ES-I3 (cell line): ENCODE data around the gene CTNNA2.

ENCODE experiments used
- H3K36me3 ChIP-seq: 2 replicates; pipeline ENCODE4 v1.6.1; 2013; ENCODE audit warnings: mild to moderate bottlenecking, low read length, control low read depth, moderate library complexity; ENCODE audit not compliant: insufficient read depth
- H3K4me1 ChIP-seq: 2 replicates; pipeline ENCODE4 v1.6.1; 2013; ENCODE audit warnings: mild to moderate bottlenecking, control low read depth, low read length; ENCODE audit not compliant: insufficient read depth
- H3K9ac ChIP-seq: 2 replicates; pipeline ENCODE4 v1.6.1; 2013; ENCODE audit warnings: low read depth, mild to moderate bottlenecking, low read length, moderate library complexity
- H3K9me3 ChIP-seq: 2 replicates; pipeline ENCODE4 v1.6.1; 2013; ENCODE audit warnings: mild to moderate bottlenecking, low read length, moderate library complexity; ENCODE audit not compliant: control insufficient read depth, insufficient read depth

CTNNA2 gene

DNA sequence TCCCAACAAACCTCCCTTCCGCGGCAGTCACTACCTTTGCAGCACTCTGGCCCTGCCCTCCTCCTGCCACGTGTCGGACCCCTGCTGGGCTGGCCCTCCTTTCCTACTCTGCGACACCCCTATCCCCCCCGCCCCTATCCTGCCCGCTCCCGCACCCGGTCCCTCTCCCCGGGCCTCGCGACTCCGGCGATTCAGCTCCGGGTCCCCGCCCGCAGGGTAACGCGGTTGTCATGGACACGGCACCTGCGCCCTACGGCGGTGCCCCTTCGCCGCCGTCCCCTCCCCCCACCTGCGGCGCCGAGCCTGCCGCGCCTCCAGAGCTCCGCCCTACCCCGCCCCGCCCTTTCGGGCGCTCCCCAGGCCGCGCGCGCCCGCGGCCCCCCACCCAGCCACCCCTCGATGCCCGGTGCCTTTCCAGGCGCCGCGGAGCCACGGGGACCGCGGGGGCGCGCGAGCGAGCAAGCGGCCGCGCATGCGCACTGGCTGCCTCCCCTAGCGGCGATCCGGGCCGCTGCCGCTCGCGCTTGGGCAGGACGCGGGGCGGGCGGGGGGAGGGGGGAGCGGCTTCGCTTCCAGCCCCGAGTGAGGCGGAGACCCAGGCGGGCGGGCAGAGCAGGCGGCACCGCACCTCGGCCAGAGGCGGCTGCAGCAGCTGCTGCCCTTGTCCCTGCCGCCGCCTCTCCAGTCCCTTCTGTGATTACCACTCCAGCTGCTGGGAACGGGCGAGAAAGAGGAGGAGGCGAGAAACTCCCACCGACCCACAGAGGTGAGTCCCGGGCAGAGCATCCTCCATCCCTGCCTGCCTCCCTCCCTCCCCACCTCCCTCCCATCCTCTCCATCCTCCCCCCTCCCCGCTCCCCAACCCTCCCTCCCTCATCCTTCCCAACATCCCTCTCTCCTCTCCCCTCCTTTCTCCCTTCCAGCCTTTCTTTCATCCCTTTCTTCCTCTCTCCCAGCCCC is at the start of gene CTNNA2:
CTNNA2 (plus strand) TSS at position 610 of the 960 bp plus-strand sequence.
- Histone ChIP-seq H3K9ac (peak within 1 kb of the TSS; percentile 42; the same call in 1 of the 2 replicates), H3K36me3 (no peaks in the 10 kb centered on the region), H3K9me3 (no peaks in the 10 kb centered on the region), H3K4me1 (no peaks in the 10 kb centered on the region)

GRCh38 chr2:79487399-79487798 is 25.5 kb upstream of the CTNNA2 start:
- H3K4me1 ChIP-seq, result no peaks in the 10 kb centered on the region
- no peaks in the 10 kb centered on the region for H3K9me3 ChIP-seq
- no peaks in the 10 kb centered on the region for H3K36me3 ChIP-seq
- no peak overlapping the region for H3K9ac ChIP-seq

GRCh38 chr2:79511320-79511951 is 1.4 kb upstream of the CTNNA2 start:
- no peaks in the 10 kb centered on the region for H3K36me3 ChIP-seq
- no peaks in the 10 kb centered on the region for H3K9me3 ChIP-seq
- no peaks in the 10 kb centered on the region for H3K4me1 ChIP-seq
- H3K9ac ChIP-seq, result peak overlapping the region; percentile 41; the same call in 1 of the 2 replicates

DNA sequence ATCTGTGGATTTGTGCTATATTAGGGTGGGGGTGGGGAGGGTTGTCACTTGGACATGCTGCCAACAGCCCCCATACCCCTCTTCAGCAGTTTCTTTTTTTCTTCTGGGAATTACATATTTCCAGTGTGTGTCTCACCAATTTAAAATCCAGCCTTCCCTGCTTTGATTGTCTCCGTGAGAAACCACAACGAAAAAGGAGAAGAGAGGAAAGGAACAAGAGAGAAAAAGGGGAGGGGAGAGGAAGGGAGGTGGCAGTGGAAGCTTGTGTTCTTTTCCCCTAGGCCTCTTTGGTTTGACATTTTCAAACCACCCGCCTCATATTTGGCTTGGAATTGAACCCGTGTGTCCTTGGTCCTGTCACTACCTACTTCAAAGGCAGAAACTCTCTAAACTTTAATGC is 860 bp downstream of the CTNNA2 start:
- Histone ChIP-seq H3K9me3 (no peaks in the 10 kb centered on the region), H3K4me1 (no peaks in the 10 kb centered on the region), H3K36me3 (no peaks in the 10 kb centered on the region), H3K9ac (peak overlapping the region; percentile 42; the same call in 1 of the 2 replicates)

GRCh38 chr2:79529636-79530035 is 16.8 kb downstream of the CTNNA2 start:
- Histone ChIP-seq H3K36me3 (no peaks in the 10 kb centered on the region), H3K9ac (no peak overlapping the region), H3K9me3 (no peaks in the 10 kb centered on the region), H3K4me1 (no peaks in the 10 kb centered on the region)

DNA sequence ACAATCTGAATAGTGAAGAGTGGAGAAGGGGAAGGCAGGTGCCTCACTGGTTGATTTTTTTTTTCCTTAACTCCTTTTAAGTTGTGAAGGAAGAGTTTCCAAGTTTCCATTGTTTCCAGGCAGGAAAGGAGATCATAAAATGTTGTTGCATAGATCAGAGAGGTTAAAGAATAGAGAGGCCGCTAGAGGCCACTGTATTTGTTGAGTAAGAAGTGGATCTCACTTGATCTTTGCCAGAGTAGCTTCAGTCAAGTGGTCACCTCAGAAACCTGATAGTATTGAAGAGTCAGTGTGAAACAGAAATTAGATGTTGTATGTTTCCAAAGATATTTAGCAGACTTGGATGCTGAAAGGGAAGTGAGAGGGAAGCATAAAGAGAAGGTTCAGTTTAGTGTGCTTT is 17.6 kb downstream of the CTNNA2 start:
- Histone ChIP-seq H3K36me3 (no peaks in the 10 kb centered on the region), H3K4me1 (no peaks in the 10 kb centered on the region), H3K9ac (no peak overlapping the region)

DNA sequence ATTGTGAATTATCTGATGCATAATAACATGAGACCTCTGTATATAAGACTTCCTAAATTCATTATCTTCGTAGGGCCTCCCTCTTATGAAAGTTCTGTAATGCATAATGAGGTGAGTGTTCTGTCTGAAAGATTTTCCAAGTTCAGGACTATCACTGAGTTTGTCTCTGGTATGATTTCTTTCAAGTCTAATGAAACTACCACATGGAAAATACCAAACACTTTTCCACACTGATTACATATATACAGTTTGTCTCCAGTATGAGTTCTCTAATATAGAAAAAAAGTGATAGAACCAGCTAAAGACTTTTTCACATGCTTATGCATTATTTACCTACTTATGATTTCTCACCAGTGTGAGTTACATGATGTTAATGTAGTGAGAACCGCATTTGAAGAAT is 34.7 kb downstream of the CTNNA2 start:
- Histone ChIP-seq H3K9ac (no peak overlapping the region), H3K9me3 (peaks cover 19% of the 10 kb centered on the region), H3K4me1 (no peaks in the 10 kb centered on the region), H3K36me3 (no peaks in the 10 kb centered on the region; the same call in 1 of the 2 replicates)

More for the DNA sequence above, 17.6 kb downstream of the CTNNA2 start:
- H3K9me3 ChIP-seq, result no peaks in the 10 kb centered on the region

DNA sequence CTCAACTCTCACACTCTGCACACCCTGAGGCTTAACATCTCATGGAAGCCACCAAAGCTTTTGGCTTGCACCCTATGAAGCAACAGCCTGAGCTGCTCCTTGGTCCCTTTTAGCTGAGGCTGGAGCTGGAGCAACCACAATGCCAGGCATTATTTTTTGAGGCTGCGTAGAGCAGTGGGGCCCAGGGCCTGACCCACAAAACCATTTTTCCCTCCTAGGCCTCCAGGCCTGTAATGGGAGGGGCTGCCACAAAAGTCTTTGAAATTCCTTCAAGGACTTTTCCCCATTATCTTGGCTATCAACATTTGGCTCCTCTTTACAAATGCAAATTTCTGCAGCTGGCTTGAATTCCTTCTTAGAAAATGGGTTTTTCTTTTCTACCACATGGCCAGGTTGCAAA is 39.8 kb downstream of the CTNNA2 start:
- H3K9me3 ChIP-seq, result peaks cover 21% of the 10 kb centered on the region
- H3K4me1 ChIP-seq, result no peaks in the 10 kb centered on the region; the same call in 1 of the 2 replicates
- H3K36me3 ChIP-seq, result no peaks in the 10 kb centered on the region; the same call in 1 of the 2 replicates
- H3K9ac ChIP-seq, result no peak overlapping the region

DNA sequence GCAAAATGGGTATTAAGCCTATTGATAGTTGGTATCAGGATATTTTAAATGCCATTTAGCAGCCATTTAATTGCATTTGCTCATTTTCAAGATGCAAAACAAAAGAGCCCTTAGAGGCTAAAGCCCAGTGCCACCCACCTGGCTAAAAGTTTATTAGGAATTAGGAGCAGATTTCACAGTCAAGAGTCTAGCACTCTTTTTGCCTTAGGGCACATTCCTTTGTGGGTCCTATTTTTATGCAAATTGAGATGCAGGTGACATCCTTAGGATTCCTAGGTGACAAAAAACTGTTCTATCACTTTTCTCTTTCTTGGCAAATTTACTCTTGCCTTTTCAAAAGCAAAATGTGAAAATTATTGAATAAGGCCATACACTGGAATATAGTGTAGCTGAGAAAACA is 42.0 kb downstream of the CTNNA2 start:
- Histone ChIP-seq H3K9ac (no peak overlapping the region), H3K36me3 (no peaks in the 10 kb centered on the region; the same call in 1 of the 2 replicates), H3K9me3 (peaks cover 16% of the 10 kb centered on the region), H3K4me1 (no peaks in the 10 kb centered on the region; the same call in 1 of the 2 replicates)

DNA sequence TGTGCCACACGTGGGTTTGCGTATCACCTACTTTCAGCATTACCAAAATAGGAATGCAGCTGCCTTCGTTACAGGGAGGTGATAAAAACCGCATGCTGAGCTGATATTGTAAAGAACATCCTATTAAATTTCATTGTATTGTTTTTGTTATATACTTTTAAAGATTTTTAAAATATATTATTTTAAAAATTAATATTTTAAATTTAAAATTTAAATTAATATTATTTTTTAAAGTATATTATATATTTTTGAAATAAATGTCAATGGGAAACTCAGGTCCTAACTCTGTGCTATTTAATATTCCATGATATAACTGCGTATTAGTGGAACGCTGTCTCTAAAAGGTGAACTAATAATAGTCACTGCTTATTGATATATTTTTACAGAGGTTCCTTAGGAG is 51.2 kb downstream of the CTNNA2 start:
- Histone ChIP-seq H3K36me3 (no peaks in the 10 kb centered on the region), H3K9ac (no peak overlapping the region), H3K4me1 (no peaks in the 10 kb centered on the region), H3K9me3 (no peaks in the 10 kb centered on the region)

DNA sequence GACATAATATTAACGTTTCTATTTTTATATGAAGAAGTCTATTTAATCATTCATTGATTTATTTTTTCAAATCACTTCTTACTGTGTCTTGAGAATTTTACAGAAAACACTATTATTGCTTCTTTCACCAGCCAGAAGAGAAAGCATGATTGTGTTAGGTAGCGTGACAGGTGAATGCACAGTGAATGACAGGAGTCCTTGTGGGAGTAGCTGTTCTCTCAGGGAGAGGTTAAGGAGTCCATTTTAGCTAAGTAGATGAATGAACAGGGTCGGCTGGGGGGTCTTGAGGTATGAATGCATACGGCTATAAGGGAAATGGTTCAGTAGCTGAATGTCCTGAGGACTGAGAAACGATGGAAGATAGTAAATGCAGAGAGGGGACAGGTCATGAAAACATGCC is 56.2 kb downstream of the CTNNA2 start:
- Histone ChIP-seq H3K9me3 (no peaks in the 10 kb centered on the region), H3K9ac (no peak overlapping the region), H3K36me3 (no peaks in the 10 kb centered on the region), H3K4me1 (no peaks in the 10 kb centered on the region)

- no peaks in the 10 kb centered on the region for H3K4me1 ChIP-seq
- H3K9ac ChIP-seq, result no peak overlapping the region
- H3K9me3 ChIP-seq, result no peaks in the 10 kb centered on the region
- H3K36me3 ChIP-seq, result no peaks in the 10 kb centered on the region
These were observed 61.2 kb downstream of the CTNNA2 start for GRCh38 chr2:79573895-79574674.

GRCh38 chr2:79576451-79576850 is 63.6 kb downstream of the CTNNA2 start:
- H3K4me1 ChIP-seq, result peaks cover 10% of the 10 kb centered on the region
- no peak overlapping the region for H3K9ac ChIP-seq
- H3K36me3 ChIP-seq, result no peaks in the 10 kb centered on the region
- no peaks in the 10 kb centered on the region for H3K9me3 ChIP-seq

- Histone ChIP-seq H3K9ac (no peak overlapping the region), H3K9me3 (no peaks in the 10 kb centered on the region), H3K36me3 (no peaks in the 10 kb centered on the region), H3K4me1 (peaks cover 10% of the 10 kb centered on the region)
These were observed 66.1 kb downstream of the CTNNA2 start for GRCh38 chr2:79578952-79579351.
